A673 (cell line): Measurements from ENCODE around the gene INPP4B. TPM values are rescaled to one million over a fixed set of nuclear protein-coding genes. Genes with fewer than 3 reads are reported as not detected.

Source experiments
- BruUV-seq: library from RNA; stranded (reverse); fragments of 400-500 nt; replicated peaks from 2 replicates; lab custom pipeline; 2021; lab: Mats Ljungman, UMichigan
- CTCF ChIA-PET: fragments of 300-600 bp; sonication (Branson Sonifier 250); formaldehyde crosslinking; loops from one replicate; lab custom pipeline; 2022; ENCODE audit warnings: antibody characterized with exemption; lab: Charles Lee
- POLR2A ChIA-PET: fragments of 300-600 bp; sonication (Branson Sonifier 250); formaldehyde crosslinking; loops from one replicate; lab custom pipeline; 2022; ENCODE audit warnings: antibody characterized with exemption; ENCODE audit not compliant: low non-redundant PET; lab: Charles Lee
- DNase-seq: peaks from one replicate; pipeline ENCODE4 v3.0.0-alpha.2; 2015; ENCODE audit warnings: low spot score
- H3K27ac ChIP-seq: fragments of 200-600 bp; sonication (generic); 2 replicates; pipeline ENCODE4 v1.5.1; 2016; ENCODE audit warnings: mixed run types, low read depth, mild to moderate bottlenecking, mixed read lengths, antibody characterized with exemption, low read length; ENCODE audit not compliant: poor library complexity, severe bottlenecking
- H3K27me3 ChIP-seq: fragments of 200-600 bp; sonication (generic); replicated peaks from 2 replicates; pipeline ENCODE4 v1.6.1; 2017; ENCODE audit warnings: mixed run types, low read depth, mild to moderate bottlenecking, mixed read lengths, antibody characterized with exemption, low read length; ENCODE audit not compliant: insufficient read depth, poor library complexity
- H3K36me3 ChIP-seq: fragments of 200-600 bp; sonication (generic); 2 replicates; pipeline ENCODE4 v1.6.1; 2016; ENCODE audit warnings: mixed run types, mild to moderate bottlenecking, mixed read lengths, antibody characterized with exemption, low read length; ENCODE audit not compliant: insufficient read depth, poor library complexity, severe bottlenecking
- H3K4me1 ChIP-seq: fragments of 200-600 bp; sonication (generic); 2 replicates; pipeline ENCODE4 v1.6.1; 2017; ENCODE audit warnings: mixed run types, mild to moderate bottlenecking, mixed read lengths, antibody characterized with exemption, low read length; ENCODE audit not compliant: insufficient read depth, poor library complexity, severe bottlenecking
- H3K4me3 ChIP-seq: fragments of 200-600 bp; sonication (generic); 2 replicates; pipeline ENCODE4 v1.5.1; 2016; ENCODE audit warnings: low read depth, mixed run types, mild to moderate bottlenecking, mixed read lengths, low read length; ENCODE audit not compliant: poor library complexity, severe bottlenecking
- H3K9me3 ChIP-seq: fragments of 200-600 bp; sonication (generic); 2 replicates; pipeline ENCODE4 v1.6.1; 2016; ENCODE audit warnings: mixed run types, low read depth, mild to moderate bottlenecking, mixed read lengths, antibody characterized with exemption, low read length; ENCODE audit not compliant: poor library complexity, severe bottlenecking
- EZH2 ChIP-seq: fragments of 200-600 bp; sonication (generic); IDR thresholded peaks from 2 replicates; pipeline ENCODE4 v1.6.1; 2017; ENCODE audit warnings: borderline replicate concordance, low read depth, mild to moderate bottlenecking, mixed read lengths, antibody characterized with exemption, low read length; ENCODE audit not compliant: poor library complexity, severe bottlenecking
- intact Hi-C: fragments of 100-400 bp; cut with micrococcal nuclease; formaldehyde crosslinking; loops from one replicate; pipeline ENCODE4 v1.10.0; 2022; ENCODE audit not compliant: unreplicated experiment
- total RNA-seq: library from RNA; stranded (reverse); gene quantifications from 2 replicates; pipeline ENCODE4 v1.2.3, GENCODE V29; 2021
- TF ChIP-seq, protein P1 (sequence below): fragments of 300-800, 200-600 bp; sonication (generic); conservative IDR thresholded peaks from 2 replicates; pipeline ENCODE4 v1.5.1; 2017; ENCODE audit warnings: low read depth, mild to moderate bottlenecking, antibody characterized with exemption, low read length, moderate library complexity, mixed read lengths

Gene INPP4B
- total RNA-seq, 1 experiment from 2014 or later: 13.1 TPM

DNA sequence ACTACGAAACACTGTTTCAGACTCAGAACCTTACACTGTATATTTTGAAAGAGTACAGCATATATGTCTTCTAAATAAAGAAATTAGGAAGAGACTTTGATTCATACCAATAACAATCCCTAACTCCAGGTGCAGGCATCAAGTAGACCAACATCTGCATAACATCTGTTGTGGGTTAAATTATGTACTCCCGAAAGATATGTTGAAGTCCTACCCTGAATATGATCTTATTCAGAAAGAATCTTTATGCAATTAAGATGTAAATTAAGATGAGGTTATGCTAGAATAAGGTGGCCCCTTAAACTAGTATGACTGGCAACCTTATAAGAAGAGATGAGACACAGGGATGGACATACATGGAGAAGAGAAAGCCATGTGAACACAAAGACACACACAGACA is 117.9 kb downstream of the INPP4B start:
- H3K4me3 ChIP-seq: no peak overlapping the region
- ChIA-PET CTCF (no interaction called here), POLR2A (interaction anchor here (0.5 kb wide), 1 partner anchor 255 kb away, joined by 9 read pairs; no protein-coding TSS in a partner anchor)
- no peak overlapping the region for H3K27ac ChIP-seq
- no peak for DNase-seq
- TF ChIP-seq, protein P1, sequence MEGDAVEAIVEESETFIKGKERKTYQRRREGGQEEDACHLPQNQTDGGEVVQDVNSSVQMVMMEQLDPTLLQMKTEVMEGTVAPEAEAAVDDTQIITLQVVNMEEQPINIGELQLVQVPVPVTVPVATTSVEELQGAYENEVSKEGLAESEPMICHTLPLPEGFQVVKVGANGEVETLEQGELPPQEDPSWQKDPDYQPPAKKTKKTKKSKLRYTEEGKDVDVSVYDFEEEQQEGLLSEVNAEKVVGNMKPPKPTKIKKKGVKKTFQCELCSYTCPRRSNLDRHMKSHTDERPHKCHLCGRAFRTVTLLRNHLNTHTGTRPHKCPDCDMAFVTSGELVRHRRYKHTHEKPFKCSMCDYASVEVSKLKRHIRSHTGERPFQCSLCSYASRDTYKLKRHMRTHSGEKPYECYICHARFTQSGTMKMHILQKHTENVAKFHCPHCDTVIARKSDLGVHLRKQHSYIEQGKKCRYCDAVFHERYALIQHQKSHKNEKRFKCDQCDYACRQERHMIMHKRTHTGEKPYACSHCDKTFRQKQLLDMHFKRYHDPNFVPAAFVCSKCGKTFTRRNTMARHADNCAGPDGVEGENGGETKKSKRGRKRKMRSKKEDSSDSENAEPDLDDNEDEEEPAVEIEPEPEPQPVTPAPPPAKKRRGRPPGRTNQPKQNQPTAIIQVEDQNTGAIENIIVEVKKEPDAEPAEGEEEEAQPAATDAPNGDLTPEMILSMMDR: no peak
- no peak for TF ChIP-seq EZH2
- intact Hi-C loops: no loop called here
- BruUV-seq: no TSS peak
- H3K4me1 ChIP-seq: no peaks in the 10 kb centered on the region
- H3K9me3 ChIP-seq: no peaks in the 10 kb centered on the region
- no peaks in the 10 kb centered on the region for H3K27me3 ChIP-seq
- H3K36me3 ChIP-seq: no peaks in the 10 kb centered on the region

DNA sequence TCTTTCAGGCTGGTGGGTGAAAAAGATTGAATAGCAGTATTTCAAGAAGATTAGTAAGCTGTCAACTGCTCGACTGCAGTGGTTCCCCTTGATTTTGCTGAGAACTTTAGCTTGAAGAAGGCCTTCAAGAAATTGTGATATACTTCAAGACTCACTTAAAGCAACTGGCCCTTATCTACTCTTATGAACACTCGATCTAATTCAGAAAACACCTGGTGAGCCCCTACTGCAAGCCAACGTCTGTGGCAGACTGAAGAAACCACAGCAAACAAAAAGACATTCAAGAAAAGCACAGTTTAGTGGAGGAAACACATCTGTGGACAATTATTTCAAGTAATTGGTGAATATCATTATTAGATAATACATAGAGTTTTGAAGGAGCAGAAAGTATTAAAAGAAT is 119.0 kb downstream of the INPP4B start:
- H3K27me3 ChIP-seq: no peaks in the 10 kb centered on the region
- TF ChIP-seq EZH2: no peak
- TF ChIP-seq, protein P1: no peak
- DNase-seq: no peak
- H3K4me3 ChIP-seq: no peak overlapping the region
- ChIA-PET CTCF (no interaction called here), POLR2A (no interaction called here)
- no peak overlapping the region for H3K27ac ChIP-seq
- intact Hi-C loops: no loop called here
- BruUV-seq: no TSS peak
- no peaks in the 10 kb centered on the region for H3K9me3 ChIP-seq
- no peaks in the 10 kb centered on the region for H3K4me1 ChIP-seq
- no peaks in the 10 kb centered on the region for H3K36me3 ChIP-seq

DNA sequence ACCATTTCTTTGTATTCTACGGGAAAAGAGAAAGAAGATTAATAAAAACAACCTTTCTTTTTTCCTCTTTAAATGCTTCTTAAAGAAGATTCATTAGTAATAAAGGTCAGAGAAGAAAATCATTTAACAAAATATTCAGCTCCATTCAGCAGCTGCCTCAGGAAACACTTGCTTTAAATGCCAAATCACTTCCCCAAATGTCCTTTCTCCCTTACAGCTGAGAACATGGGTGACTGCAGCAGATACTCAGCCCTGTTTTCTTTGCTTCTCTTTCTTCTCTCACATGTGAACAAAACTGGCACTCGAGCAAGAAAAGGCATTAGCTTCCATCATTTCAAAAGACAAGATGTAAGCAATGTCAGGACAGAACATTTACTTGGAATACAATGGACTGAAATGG is 120.2 kb downstream of the INPP4B start:
- H3K4me3 ChIP-seq: no peak overlapping the region
- no peak for DNase-seq
- intact Hi-C loops: no loop called here
- H3K9me3 ChIP-seq: no peaks in the 10 kb centered on the region
- POLR2A ChIA-PET: no interaction called here
- H3K36me3 ChIP-seq: no peaks in the 10 kb centered on the region
- no peak overlapping the region for H3K27ac ChIP-seq
- H3K27me3 ChIP-seq: no peaks in the 10 kb centered on the region
- CTCF ChIA-PET: no interaction called here
- BruUV-seq: no TSS peak
- TF ChIP-seq EZH2: no peak
- TF ChIP-seq, protein P1: no peak
- no peaks in the 10 kb centered on the region for H3K4me1 ChIP-seq
